ENCODE results near the gene EBI3.
A peak's percentile ranks its signal among the peaks of the same experiment; 100 is the strongest.
"Not testable (repeated sequence)": the region's sequence is repeated elsewhere in the genome, so short reads cannot be mapped to it uniquely, and the experiment has no call there.

Gene EBI3

DNA sequence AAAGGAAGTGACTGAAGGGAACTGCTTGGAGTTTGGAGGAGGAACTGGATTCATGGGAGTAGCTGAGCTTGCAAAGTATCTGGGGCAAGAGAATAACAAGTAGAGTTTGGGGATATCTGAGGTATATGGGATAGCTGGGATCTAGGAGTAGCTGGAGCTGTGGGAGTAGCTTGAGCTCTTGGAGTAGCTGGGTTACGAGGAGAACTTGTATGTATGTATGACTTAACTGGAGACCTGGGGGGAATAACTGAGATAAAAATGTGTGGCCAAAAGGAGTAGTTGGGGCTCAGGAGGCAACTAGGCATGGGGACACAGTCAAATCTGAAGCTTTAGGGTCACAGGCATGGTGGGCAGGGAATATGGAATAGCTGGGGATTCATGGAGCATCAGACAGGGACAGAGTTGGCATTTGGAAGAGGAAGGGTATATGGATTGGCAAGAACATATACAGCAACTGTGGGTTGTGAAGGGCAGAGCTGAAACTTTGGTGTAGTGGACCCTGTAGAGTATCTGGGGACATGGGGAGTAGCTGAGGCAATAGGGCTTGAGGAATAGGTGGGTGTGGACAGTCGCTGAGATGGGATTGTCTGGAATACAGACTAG lies 28.3 kb upstream of the EBI3 start:
- no peak for DNase-seq

DNA sequence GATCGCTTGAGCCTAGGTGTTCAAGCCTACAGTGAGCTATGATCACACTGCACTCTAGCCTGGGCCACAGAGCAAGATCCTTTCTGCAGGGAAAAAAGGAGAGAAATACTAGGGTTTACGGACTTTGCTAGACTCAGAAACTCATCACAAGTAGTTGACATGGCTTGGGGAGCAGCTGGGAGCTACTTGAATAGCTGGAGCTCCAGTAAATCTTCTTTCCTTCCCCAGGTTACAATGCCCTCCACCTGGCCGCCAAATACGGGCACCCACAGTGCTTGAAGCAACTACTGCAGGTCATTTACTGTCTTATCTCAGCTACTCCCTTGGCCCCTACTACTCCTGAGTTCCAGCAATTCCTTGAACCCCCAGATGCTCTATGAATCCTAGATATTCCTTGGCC lies 27.5 kb upstream of the EBI3 start:
- DNase-seq: no peak

DNA sequence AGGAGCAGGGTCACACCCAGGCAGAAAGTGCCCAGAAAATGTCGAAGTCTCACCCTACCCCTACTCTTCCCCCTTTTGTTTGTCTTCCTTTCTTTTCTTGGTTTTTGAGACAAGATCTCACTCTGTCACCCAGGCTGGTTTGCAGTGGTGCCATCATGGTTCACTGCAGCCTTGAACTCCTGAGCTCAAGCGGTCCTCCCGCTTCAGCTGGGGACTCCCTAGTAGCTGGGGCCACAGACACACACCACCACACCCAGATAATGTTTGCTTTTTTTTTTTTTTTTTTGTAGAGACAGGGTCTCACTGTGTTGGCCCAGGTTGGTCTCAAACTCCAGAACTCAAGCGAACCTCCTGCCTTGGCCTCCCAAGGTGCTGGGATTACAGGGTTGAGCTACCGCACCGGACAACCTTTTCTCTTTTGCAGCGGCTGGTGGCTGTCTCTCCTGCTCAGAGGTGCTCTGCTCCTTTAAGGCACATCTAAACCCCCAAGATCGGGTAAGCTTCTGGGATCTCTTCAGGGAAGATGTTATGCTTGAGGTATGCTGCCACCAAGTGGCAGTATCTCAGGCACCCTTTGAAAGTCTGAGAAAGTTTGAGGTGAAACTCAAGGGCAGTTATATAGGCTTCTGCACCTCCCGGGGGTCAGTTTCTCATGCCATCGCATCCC lies 22.4 kb upstream of the EBI3 start:
- DNase-seq: peak; percentile 17

DNA sequence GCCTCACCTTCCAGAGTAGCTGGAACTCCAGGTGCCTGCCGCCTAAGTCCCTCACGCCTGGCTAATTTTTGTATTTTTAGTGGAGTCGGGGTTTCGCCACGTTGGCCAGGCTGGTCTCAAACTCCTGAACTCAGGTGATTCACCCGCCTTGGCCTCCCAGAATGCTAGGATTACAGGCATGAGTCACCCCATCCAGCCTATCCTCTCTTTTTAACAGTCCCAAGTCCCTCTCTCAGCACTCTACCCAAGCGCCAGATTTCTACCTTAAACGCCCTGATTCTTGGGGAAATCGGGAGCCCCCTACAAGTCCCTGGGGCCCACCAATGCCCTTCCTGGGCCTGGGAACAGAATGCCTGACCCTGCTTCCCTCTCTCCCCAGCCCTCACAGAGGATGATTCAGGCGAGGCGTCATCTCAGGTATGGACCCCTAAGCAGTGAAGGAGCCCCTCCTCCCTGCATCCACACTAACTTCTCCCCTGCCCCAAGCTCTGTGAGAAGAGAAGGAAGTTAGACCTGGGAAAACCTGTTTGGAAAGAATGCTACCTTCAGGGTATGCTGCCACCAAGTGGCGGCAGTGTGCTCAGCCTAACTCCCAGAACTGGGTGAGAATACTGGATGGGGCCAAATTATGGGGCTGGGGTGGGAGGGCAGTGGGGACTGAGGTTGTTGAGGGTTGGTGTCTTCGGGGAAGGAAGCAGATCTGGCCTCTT lies 20.8 kb upstream of the EBI3 start:
- DNase-seq: peak; percentile 18

DNA sequence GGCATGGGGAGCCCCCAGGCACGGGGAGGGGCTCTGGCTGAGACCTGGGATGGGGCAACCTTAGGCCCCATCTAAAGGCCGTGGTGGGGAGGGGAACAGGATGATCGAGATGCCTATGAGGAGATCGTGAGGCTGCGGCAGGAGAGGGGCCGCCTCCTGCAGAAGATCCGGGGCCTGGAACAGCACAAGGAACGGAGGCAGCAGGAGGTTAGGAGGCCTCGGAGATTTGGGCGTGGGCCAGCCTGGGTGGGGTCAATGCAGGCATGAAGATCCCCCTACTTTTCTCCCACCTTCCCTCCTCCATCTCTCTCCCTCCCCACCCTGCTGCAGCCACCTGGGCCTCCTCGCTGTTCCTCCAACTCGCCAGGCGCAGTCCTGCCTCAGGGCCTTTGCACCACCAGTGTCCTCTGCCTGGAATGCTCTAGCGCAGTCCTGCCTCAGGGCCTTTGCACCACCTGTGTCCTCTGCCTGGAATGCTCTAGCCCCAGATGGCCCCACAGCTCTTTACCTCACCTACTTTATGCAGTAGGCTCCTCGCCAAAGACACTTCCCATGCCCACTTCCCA lies 19.1 kb upstream of the EBI3 start:
- DNase-seq: no peak

DNA sequence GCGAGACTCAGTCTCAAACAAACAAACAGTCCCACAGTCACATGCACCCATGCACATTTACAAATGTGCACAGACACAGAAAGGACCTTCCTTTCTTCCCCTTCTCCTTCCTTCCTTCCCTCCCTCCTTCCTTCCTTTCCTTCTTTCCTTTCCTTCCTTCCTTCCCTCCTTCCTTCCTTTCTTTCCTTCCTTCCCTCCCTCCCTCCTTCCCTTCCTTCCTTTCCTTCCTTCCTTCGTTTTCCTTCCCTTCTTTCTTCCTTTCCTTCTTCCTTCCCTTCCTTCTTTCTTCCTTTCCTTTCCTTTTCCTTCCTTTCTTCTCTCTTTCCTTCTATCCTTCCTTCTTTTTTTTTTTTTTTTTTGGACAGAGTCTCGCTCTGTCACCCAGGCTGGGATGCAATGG lies 16.2 kb upstream of the EBI3 start:
- no peak for DNase-seq

DNA sequence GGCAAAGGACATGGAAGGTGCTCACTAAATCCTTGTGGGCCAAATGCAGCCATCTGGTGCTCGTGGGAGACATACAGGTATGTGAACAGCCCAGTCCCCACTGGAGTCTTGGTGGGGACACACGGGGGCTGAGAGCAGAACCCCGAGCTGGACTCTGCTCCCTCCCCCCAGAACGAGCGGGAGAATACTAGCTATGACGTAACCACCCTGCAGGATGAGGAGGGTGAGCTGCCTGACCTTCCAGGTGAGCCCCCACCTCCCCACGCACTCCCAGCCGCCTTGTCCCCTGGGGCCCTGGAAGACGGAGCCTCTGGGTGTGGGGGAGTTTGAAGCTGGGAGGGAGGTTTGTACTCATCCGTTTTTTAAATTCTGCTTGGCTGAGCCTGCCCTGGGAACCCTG lies 13.5 kb upstream of the EBI3 start:
- no peak for DNase-seq

DNA sequence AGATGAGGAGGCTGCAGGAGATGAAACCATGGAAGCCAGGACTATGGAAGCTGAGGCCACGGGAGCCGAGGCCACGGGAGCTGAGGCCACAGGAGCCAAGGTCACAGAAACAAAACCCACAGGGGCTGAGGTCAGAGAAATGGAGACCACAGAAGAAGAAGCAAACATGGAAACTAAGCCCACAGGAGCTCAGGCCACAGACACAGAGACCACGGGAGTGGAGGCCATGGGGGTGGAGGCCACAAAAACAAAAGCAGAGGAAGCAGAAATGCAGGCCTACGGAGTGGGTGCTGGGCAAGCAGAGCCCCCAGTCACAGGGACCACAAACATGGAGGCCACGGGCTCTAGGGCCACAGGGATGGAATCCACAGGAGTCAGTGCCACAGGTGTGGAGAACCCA lies 12.5 kb upstream of the EBI3 start:
- no peak for DNase-seq

DNA sequence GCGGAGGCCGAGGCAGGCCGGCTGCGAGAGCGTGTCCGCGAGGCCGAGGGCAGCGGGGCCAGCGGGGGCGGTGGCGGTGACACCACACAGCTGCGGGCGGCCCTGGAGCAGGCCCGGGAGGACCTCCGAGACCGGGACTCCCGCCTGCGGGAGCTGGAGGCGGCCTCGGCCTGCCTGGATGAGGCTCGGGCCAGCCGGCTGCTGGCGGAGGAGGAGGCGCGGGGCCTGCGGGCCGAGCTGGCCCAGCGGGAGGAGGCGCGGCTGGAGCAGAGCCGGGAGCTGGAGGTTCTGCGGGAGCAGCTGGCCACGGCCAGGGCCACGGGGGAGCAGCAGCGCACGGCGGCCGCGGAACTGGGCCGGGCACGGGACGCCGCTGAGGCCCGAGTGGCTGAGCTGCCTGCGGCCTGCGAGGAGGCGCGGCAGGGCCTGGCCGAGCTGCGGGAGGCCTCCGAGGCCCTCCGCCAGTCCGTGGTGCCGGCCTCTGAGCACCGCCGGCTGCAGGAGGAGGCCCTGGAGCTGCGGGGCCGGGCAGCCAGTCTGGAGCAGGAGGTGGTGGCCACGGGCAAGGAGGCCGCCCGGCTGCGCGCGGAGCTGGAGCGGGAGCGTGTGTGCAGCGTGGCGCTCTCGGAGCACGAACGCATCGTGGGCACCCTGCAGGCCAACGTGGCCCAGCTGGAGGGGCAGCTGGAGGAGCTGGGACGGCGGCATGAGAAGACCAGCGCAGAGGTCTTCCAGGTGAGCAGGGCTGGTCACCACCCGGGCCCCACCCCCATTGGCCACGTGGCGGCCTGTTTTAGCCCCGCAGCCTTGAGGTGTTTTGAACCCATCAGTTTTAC lies 11.7 kb upstream of the EBI3 start:
- no peak for DNase-seq

DNA sequence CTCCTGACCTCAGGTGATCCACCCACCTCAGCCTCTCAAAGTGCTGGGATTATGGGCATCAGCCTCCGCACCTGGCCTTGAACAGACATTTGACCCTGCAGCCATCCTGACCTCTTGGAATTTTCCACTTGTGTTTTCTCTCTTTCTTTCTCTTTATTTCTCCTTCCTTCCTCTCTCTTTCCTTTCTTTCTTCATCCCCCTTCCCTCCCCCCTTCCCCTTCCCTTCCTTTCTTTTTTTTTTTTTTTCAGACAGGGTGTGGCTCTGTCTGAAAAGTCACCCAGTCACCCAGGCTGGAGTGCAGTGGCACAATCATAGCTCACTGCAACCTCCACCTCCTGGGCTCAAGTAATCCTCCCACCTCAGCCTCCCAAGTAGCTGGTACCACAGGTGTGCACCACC lies 10.8 kb upstream of the EBI3 start:
- not testable (repeated sequence) for DNase-seq

DNA sequence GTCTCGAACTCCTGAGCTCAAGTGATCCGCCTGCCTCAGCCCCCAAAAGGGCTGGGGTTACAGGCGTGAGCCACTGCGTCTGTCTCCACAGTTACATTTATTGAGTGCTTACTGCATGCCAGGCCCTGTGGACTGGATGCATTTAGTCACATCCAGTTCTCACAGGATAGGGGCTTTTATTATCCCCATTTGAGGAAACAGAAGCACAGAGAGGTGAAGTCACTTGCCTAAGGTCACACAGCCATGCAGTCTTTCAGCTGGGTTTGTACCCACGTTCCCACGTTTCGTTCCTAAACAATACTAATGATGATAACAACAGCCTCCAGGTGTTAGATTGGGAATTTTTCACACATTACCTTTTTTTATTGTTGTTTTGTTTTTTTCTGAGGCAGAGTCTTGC lies 9.1 kb upstream of the EBI3 start:
- no peak for DNase-seq

DNA sequence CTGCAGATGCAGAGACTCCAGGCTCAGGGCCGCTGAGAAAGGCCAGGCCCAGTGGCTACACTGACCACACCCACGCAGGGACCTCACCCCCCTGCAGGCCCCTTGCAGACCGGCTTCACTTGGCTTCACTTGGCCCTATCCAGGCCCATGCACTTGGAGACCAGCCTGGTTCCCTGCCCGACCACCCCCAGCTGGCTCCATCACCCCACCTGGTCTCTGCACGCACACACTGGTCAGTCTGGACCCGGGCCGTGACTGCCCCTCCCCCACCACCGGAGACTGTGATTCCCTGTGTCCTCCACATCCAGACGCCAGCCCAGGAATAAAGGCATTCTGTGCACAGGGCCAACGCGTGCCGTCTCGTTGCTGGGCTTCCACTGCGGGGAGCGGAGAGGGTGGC lies 4.9 kb upstream of the EBI3 start:
- DNase-seq: no peak

DNA sequence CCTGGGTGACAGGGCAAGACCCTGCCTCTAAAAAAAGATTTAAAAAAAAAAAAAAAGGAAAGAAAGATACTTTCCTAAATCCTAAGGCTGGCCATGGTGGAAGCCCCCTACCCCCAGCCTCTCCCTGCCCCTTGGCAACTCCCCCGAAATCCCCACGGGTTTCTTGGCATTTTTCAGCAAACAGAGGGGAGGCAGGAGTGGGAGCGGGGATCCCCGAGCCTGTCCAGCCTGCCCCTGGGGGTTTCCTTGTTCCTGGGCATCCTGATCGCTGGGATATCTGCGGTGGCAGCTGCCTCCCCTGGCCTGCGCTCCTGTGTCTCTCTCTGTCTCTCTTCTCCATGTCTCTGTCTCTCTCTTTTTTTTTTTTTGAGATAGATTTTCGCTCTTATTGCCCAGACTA lies 3.4 kb upstream of the EBI3 start:
- no peak for DNase-seq

DNA sequence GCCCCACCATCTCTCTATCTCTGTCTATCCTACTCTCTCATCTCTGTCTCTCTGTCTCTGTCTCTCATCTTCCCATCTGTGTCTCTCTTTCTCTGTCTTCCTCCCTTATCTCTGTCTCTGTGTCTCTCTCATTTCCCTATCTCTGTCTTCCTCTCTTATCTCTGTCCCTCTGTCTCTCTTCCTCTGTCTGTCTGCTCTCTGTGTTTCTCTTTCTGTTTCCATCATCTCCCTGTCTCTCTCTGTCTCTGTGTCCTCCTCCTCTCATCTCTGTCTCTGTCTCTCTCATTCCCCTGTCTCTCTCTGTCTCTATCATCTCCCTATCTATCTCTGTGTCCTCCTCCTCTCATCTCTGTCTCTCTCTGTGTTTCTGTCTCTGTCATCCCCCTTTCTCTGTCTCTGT lies 1.6 kb upstream of the EBI3 start:
- no peak for DNase-seq

DNA sequence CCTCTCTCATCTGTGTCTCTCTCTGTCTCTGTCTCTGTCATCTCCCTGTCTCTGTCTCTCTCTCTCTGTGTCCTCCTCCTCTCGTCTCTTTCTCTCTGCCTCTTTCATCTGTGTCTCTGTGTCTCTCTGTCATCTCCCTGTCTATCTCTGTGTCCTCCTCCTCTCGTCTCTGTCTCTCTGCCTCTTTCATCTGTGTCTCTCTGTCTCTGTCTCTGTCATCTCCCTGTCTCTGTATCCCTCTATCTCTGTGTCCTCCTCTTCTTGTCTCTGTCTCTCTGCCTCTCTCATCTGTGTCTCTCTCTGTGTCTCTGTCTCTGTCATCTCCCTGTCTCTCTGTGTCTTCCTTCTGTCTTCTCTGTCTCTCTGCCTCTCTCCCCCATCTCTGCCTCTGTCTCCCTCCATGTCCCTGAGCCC lies 551 bp upstream of the EBI3 start:
- no peak for DNase-seq

DNA sequence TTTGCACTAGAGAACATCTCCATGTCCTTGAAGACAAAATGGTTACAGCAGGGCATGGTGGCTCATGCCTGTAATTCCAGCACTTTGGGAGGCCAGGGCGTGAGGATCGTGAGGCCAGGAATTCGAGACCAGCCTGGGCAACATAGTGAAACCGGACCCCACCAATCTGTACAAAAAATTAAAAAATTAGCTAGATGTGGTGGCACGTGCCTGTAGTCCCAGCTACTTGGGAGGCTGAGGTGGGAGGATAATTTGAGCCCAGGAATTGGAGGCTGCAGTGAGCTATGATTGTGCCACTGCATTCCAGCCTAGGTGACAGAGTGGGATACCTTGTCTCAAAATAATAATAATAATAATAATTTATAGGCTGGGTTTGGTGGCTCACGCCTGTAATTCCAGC lies 914 bp downstream of the EBI3 start:
- DNase-seq: not testable (repeated sequence)

DNA sequence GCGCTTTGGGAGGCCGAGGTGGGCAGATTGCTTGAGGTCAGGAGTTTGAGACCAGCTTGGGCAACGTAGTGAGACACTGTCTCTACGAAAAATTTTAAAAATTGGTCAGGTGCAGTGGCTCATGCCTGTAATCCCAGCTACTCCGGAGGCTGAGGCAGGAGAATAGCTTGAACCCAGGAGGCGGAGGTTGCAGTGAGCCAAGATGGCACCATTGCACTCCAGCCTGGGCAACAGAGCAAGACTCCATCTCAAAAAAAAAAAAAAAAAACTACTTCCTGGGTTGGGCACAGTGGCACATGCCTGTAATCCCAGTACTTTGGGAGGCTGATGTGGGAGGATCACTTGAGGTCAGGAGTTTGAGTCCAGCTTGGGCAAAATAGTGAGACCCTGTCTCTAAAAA lies 2.2 kb downstream of the EBI3 start:
- DNase-seq: not testable (repeated sequence)

DNA sequence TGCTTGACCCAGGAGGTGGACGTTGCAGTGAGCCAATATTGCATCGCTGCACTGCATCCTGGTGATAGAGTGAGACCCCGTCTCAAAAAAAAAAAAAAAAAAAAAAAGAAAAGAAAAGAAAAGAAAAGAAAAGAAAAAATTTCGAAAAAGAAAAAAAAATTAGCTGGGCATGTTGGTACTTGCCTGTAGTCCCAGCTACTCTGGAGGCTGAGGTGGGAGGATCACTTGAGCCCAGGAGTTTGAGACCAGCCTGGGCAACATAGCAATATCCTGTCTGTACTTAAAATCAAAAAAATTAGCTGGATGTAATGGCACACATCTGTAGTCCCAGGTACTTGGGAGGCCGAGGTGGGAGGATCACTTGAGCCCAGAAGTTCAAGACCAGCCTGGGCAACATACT lies 2.8 kb downstream of the EBI3 start:
- DNase-seq: not testable (repeated sequence)

DNA sequence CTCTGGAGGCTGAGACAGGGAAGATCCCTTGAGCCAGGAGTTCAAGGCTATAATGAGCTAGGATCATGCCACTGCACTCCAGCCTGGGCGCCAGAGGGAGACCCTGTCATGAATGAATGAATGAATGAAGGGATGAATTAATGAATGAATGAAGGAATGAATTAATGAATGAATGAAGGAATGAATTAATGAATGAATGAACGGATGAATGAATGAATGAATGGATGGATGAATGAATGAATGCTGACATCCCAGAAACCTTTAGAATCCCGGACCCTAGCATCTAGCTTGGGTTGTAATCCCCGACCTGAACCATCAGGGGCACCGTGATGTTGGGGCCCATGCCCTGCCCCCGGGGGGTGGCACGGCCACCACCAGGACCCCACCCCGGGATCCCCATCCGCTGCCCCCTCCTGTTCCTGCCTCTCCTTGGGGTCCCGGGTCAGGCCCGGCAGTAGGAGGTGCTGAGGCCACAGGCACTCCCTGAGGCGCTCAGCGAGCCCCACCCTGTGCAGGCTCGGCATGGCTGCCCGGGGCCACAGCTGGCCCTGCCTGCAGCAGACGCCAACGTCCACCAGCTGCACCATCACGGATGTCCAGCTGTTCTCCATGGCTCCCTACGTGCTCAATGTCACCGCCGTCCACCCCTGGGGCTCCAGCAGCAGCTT lies 3.4 kb downstream of the EBI3 start:
- no peak for DNase-seq

DNA sequence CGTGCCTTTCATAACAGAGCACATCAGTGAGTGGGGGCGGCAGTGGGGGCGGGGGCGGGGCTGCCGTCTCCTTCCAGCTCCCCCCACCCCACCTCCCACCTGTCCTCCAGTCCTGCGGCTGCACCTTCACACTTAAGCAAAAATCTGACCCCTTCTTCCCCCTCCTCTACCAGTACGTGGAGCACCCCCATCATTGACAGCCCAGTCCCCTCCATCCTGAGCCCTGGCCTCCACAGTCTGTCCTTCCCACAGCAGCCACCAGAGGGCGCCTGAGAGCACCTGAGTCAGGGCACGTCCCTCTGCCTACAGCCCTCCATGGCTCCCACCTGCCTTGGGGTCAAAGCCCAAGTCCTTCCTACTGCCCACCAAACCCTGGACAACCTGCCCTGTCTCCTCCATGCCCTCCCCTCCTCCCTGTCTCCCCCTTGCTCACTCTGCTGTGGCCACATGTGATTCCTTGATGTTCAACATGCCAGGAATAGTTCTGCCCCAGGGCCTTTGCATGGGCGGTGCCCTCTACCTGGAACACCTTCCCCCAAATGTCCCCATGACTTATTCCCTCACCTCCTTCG lies 4.0 kb downstream of the EBI3 start:
- peak; percentile 88 for DNase-seq

DNA sequence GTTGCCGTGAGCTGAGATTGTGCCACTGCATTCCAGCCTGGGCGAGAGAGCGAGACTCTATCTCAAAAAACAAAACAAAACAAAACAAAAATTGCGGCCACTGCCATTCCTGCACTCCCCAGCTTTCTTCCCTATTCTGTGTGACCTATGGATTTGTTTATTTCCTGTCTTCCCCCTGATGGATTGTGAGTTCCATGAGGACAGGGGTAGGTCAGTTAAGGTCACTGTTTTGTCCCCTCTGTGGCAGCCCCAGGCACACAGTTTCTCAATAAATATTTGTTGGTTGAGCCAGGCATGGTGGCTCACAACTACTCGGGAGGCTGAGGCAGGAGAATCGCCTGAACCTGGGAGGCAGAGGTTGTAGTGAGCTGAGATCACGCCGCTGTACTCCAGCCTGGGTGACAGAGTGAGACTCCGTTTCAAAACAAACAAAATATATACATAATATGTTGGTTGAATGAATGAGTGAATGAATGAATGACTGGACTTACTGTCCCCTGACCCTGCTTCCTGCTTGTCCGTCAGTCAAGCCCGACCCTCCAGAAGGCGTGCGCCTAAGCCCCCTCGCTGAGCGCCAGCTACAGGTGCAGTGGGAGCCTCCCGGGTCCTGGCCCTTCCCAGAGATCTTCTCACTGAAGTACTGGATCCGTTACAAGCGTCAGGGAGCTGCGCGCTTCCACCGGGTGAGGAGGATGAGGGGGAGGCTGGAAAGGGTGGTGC lies 5.0 kb downstream of the EBI3 start:
- no peak for DNase-seq

DNA sequence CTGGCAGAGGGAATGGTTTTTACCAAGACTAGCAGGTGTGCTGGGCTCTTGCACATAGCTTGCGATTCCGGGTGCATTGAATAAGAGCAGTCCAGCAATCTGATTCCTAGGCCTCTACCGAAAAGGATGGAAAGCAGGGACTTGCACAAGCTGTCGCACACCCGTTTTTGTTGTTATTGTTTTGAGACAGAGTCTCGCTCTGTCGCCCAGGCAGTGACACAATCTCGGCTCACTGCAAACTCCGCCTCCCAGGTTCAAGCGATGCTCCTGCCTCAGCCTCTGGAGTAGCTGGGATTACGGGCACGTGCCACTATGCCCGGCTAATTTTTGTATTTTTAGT lies 5.5 kb downstream of the EBI3 start:
- no peak for DNase-seq
